Stimulated activated naive CD8-positive, alpha-beta T cell treated with anti-CD3 and anti-CD28 coated beads, Interleukin-15, amount 100 ng/mL, for 72 hours (primary cell): ENCODE results near the gene LRRFIP1.

Experiments
- ATAC-seq: fragments of 150-1000 bp; cut with Tn5 transposase; 2 replicates; pipeline ENCODE4 v1.10.0; 2021; ENCODE audit warnings: mild to moderate bottlenecking, moderate library complexity
- DNase-seq, 2 donors: peaks; one replicate each; pipeline ENCODE4 v3.0.0; 2021 to 2022
- H3K27ac Mint-ChIP-seq, 2 donors: one replicate each; pipeline ENCODE4 v1.8.0; 2022; ENCODE audit warnings: mild to moderate bottlenecking in 2 of 2, mixed read lengths in 2 of 2, moderate library complexity in 2 of 2
- H3K27me3 Mint-ChIP-seq: one replicate; pipeline ENCODE4 v1.8.0; 2022; ENCODE audit warnings: mixed read lengths
- H3K4me1 Mint-ChIP-seq: one replicate; pipeline ENCODE4 v1.8.0; 2022; ENCODE audit warnings: mild to moderate bottlenecking, mixed read lengths
- H3K4me3 Mint-ChIP-seq, 2 donors: one replicate each; pipeline ENCODE4 v1.8.0; 2022; ENCODE audit warnings: mild to moderate bottlenecking in 2 of 2, mixed read lengths in 2 of 2, moderate library complexity in 1 of 2
- H3K9me3 Mint-ChIP-seq, 2 donors: one replicate each; pipeline ENCODE4 v1.8.0; 2022; ENCODE audit warnings: mixed read lengths in 2 of 2

LRRFIP1 gene, protein sequence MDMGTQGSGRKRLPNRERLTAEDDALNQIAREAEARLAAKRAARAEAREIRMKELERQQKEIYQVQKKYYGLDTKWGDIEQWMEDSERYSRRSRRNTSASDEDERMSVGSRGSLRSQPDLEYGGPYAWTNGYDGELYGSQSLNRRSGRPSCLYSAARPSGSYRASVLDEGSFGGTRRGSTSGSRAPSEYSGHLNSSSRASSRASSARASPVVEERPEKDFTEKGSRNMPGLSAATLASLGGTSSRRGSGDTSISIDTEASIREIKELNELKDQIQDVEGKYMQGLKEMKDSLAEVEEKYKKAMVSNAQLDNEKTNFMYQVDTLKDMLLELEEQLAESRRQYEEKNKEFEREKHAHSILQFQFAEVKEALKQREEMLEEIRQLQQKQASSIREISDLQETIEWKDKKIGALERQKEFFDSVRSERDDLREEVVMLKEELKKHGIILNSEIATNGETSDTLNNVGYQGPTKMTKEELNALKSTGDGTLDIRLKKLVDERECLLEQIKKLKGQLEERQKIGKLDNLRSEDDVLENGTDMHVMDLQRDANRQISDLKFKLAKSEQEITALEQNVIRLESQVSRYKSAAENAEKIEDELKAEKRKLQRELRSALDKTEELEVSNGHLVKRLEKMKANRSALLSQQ

DNA sequence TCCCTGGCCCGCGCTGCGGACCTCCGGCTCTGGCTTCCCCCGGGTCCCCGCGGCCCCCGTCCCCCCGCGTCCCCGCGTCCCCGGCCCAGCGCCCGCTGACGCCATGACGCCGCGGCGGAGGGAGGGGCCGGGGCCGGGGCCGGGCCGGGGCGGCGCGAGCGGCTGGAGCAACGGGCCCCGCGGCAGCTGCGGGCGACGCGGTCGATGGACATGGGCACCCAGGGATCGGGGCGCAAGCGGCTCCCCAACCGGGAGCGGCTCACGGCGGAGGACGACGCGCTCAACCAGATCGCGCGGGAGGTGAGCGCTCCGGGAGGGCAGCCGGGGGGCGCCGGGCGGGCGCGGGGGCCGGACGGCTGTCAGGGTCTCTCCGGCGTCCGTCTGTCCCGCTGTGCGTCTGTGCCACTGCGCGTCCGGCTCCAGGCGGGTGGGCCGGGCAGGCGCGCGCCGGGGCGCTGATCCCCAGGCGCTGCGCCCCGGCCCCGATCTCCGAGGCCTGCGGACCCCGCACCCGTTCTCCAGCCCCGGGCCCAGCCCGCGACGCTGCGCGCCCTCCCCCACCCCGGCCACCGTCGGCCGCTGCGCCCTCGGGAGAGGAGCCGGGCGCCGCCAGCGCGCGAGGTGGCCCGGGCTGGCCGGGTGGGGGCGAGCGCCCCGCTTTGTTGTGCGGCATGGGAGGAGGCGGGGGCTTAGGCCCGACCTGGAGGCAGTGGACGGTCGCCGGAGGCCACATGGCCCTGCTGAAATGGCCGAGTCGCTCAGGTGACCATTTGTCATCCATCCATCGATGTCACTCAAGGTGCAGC is at the start of gene LRRFIP1:
TSS of gene LRRFIP1 (plus strand) at position 147 of the 806 bp plus-strand sequence. CDS start at position 205, 58 bp downstream.
- ATAC-seq: peak; percentile 77
- no peaks in the 10 kb centered on the region for H3K9me3 Mint-ChIP-seq
- H3K4me1 Mint-ChIP-seq: peaks cover 34% of the 10 kb centered on the region
- H3K4me3 Mint-ChIP-seq: peak within 1 kb of the TSS; percentile 80 to 83
- peaks cover 34% of the 10 kb centered on the region for H3K27me3 Mint-ChIP-seq
- DNase-seq: peak in 1 of 2 donors; percentile 17
- peak within 1 kb of the TSS in 1 of 2 donors; percentile 86 for H3K27ac Mint-ChIP-seq

DNA sequence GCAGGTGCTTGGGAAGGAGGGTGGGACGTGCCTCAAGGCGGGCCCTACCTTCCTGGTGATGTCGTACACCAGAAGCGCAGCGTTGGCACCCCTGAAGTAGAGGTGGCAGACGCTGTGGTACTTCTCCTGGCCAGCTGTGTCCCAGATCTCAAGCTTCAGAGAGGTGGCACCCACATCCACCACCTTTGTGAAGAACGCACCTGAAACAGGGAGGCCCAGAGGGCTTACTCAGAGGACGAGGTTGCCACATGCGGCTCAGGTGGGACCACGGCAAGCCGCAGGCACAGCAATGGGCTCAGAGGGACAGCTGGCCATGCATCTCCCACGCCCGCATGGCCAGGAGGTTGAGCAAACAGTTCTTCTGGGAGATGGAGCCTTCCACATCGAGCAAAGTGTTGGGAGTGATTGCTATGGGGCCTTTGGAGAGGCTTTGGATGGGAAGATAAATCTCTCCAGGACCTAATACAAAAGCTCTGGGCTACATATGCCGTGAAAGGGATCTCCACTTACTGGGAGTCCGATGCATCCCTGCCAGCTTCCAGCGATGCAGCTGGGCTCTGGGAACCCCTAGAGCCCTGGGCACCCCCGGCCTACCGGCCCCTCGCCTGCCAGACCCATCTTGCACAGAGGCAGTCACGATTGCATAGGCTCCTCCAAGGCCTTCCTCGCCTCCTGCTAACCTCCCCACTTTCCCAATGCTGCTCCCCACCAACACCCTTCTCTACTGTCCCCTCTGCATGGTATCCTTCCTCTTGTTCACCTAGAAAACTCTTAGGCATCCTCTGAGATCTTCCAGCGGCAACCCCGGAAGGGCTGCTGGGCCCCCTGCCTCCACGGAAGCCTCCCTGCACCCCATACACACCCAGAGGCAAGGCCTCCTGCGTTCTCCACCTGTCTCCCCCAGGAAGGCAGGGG is 49.2 kb upstream of the LRRFIP1 start:
- Mint-ChIP-seq H3K4me3 (no peak overlapping the region), H3K27ac (no peak overlapping the region)
- ATAC-seq: no peak

DNA sequence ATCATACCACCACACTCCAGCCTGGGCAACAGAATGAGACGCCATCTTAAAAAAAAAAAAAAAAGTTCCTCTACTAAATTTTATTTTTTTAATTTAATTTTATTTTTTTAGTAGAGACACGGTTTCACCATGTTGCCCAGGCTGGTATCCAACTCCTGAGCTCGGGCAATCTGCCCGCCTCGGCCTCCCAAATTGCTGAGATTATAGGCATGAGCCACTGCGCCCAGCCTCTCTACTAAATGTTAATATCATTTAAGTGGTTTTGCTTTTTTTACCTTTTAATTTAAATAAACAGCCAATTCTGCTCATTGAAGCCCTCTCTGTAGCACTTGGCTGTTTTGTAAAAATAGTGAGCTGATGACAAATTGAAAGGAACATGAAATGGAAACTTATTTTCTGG is 46.1 kb upstream of the LRRFIP1 start:
- Mint-ChIP-seq H3K9me3 (no peaks in the 10 kb centered on the region), H3K27ac (no peak overlapping the region)

More for the DNA sequence above, 49.2 kb upstream of the LRRFIP1 start:
- Mint-ChIP-seq H3K9me3 (no peaks in the 10 kb centered on the region), H3K4me1 (peaks cover 11% of the 10 kb centered on the region), H3K27me3 (no peaks in the 10 kb centered on the region)
- no peak for DNase-seq

DNA sequence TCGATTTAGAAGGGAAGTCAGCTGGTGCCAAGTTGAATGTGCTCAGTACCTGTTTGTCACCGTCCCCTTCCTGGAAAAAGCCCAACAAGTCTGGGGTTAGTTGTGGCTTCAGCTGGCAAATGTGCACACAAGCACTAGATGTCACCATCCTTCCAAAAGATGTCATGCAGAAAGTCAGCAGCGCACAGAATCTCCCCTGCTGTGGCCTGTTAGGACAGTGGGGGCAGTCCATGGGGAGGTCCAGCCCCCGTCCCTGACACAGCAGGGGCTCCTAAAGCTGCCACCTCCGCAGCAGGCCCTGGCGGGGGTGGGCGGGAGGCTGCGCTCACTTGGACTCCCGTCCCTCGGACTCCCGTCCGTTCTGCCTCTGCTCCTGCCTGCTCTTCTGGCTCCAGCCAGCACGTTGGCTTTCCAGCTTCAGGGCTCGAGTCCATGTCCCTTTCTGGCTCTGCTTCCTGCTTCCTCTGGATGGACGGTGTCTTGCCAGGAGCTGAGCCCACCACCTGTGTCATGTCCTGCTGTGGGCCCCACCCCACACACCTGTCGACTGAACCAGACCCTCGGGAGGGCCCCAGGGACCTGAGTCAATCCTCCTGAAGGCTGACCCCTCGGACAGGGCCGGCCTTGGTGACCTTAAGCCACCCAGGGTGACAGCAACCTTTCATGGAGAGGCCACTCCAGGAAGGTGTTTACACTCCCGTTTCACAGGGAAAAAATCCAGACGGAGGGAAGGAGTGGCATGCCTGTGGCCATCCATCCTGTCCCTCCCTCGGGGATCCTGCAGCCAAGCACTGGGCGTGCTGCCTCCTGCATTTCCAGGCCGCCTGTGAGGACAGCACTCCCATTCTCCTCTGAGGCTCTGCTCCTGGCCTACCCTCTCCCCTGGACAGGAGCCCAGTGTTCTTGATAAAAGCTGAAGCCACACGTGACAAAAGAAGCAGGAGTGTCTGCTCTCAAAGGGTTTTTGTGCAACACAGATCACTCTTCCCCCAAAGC is 45.3 kb upstream of the LRRFIP1 start:
- no peaks in the 10 kb centered on the region for H3K9me3 Mint-ChIP-seq
- peak overlapping the region; percentile 3 to 12 for H3K4me3 Mint-ChIP-seq
- peak overlapping the region in 1 of 2 donors; percentile 76 for H3K27ac Mint-ChIP-seq
- H3K4me1 Mint-ChIP-seq: peaks cover 11% of the 10 kb centered on the region
- DNase-seq: peak; percentile 55 to 81
- no peaks in the 10 kb centered on the region for H3K27me3 Mint-ChIP-seq
- peak; percentile 95 for ATAC-seq

More for the DNA sequence above, 46.1 kb upstream of the LRRFIP1 start:
- ATAC-seq: no peak
- no peak for DNase-seq
- Mint-ChIP-seq H3K4me3 (peak overlapping the region; percentile 3 to 12), H3K4me1 (peaks cover 11% of the 10 kb centered on the region), H3K27me3 (no peaks in the 10 kb centered on the region)

DNA sequence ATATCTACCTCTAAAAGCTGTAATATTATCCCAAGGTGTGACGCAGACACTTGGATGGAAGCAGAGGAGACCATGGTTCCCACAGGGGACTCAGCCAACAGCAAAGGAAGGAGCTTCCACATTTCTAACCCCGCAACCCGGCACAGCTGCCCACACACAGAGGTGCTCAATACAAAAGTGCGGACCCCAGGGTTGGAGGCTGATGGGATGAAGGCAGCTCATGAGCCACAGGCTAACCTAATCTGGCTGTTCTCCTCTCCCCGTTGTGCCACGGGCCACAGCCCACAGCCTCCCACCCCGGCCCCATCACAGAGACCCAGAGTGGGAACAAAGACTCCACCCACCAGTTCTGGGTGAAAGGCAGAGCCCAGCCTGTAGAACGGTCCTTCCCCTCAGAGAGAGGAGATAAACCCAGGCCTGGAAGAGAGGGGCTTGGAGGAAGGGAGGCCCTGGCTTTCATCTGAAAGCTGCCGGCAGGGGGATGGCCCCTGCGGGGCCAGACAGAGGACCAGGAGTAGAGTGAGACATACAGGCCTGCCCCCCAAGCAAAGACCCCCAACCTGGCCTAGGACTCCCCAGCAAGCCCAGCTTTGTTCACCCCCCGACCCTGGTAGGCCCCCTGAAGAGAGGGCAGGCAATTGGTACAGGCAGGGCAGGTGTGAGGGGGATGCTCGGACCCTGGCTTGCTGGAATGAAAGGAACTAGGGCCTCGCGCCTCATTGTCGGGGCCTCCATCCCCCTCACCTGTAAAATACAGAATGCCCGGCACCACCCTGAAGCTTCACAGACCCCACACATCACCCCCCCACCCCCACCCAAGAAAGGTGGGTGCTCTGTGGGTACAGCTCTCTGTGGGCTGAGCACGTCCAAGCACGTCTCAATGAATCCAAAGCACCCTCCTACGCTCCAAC is 43.7 kb upstream of the LRRFIP1 start:
- H3K27me3 Mint-ChIP-seq: no peaks in the 10 kb centered on the region
- DNase-seq: no peak
- no peak overlapping the region for H3K27ac Mint-ChIP-seq
- H3K4me3 Mint-ChIP-seq: no peak overlapping the region
- peaks cover 11% of the 10 kb centered on the region for H3K4me1 Mint-ChIP-seq
- ATAC-seq: no peak
- H3K9me3 Mint-ChIP-seq: no peaks in the 10 kb centered on the region

DNA sequence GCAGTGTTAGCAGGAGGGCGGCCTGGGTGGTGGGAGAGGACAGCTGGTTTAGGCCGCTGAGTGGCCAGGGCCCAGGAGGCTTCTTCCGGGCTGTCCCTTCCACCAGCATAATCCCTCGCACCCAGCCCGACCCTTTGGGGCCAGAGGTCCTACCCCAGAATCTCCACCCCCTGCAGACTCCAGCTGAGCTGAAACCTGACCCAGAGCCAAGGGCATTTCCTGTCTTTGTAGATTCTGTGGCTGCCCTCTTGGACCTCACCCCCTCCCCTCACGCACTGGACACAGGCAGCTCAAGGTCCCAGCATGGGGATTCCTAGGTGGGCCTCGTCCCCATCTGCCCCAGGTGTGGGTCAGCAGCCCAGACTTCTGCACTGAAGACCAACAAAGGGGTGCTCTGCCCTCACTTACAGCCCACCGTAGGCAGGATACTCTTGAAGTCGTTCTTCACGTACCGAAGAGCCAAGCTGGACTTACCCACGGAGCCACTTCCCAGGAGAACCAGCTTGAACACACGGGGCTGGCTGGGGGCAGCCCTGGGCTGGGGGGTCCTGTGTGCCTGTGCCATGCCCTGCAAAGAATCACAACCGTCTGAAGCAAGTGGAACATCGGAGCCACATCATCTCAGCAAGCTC is 41.7 kb upstream of the LRRFIP1 start:
- Mint-ChIP-seq H3K4me3 (no peak overlapping the region), H3K9me3 (no peaks in the 10 kb centered on the region), H3K27ac (no peak overlapping the region), H3K27me3 (no peaks in the 10 kb centered on the region), H3K4me1 (peaks cover 19% of the 10 kb centered on the region)
- DNase-seq: no peak
- ATAC-seq: no peak

DNA sequence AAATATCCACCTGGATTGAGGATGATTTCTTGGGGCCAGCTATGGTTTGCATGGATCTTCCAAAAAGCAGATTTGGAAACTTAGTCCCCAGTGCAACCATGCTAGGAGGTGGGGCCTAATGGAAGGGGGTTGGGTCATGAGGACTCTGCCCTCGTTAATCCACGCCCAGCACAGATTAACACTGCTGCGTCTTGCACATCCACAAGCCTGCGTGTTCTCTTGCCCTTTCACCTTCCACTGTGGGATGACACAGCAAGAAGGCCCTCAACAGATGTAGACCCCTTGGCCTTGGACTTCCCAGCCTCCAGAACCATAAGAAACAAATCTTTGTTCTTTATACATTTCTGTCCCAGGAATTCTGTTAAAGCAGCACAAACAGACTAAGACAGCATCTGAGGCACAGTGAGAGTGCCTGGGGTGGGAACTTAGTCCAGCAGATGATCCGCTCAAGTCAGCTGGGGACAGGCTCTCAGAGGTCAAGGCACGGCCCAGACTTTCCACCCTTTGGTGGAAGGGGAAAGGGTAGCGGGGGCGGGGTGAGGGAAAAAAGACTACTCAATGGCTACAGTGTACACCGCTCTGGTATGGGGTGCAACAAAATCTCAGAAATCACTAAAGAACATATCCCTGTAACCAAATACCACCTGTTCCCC is 39.2 kb upstream of the LRRFIP1 start:
- Mint-ChIP-seq H3K27ac (no peak overlapping the region), H3K4me1 (peaks cover 21% of the 10 kb centered on the region), H3K27me3 (no peaks in the 10 kb centered on the region), H3K9me3 (no peaks in the 10 kb centered on the region), H3K4me3 (no peak overlapping the region)
- no peak for DNase-seq
- no peak for ATAC-seq

DNA sequence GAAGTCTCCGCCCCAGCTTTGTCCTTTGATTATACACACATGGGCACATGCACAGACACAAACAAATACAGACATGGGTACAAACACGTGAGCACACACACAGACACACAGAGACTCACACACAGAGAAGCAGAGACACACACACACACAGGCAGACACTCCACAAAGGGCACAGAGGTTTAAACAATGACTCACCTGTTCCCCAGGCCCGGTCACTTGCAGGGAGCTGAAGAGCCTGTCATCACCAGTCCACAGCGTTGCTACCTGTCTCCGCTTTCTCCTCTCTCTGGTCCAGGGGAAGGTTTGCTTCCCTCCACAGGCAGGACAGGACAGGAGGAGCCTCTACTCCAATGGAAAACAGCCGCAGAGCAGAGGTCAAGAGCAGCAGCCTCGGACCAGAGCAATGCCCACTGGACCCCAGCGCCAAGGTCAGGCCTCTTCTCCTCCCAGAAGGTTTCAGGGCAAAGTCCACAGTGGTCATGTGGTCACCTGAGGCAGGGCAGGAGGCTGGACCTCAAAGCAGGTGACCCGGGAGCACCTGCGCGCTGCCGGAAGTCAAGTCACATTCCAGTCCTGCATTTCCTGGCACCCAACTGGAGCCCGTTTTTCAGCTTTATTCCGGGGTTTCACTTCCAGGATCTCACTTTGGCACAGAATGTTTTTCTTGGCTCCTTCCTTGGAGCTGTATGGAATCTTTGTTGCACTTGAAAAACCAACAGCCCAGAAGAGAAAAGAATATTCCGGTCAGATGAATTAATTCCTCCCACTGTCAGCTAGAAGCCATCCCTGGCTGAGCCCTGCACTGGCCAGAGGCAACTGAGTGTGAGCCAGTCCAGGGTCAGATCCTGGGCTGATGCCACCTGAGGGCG is 36.9 kb upstream of the LRRFIP1 start, which contains the start of gene RAB17:
TSS of gene RAB17 (minus strand) at position 463 of the 869 bp plus-strand sequence. CDS start 4,580 bp downstream, outside the sequence.
- peaks cover 21% of the 10 kb centered on the region for H3K4me1 Mint-ChIP-seq

DNA sequence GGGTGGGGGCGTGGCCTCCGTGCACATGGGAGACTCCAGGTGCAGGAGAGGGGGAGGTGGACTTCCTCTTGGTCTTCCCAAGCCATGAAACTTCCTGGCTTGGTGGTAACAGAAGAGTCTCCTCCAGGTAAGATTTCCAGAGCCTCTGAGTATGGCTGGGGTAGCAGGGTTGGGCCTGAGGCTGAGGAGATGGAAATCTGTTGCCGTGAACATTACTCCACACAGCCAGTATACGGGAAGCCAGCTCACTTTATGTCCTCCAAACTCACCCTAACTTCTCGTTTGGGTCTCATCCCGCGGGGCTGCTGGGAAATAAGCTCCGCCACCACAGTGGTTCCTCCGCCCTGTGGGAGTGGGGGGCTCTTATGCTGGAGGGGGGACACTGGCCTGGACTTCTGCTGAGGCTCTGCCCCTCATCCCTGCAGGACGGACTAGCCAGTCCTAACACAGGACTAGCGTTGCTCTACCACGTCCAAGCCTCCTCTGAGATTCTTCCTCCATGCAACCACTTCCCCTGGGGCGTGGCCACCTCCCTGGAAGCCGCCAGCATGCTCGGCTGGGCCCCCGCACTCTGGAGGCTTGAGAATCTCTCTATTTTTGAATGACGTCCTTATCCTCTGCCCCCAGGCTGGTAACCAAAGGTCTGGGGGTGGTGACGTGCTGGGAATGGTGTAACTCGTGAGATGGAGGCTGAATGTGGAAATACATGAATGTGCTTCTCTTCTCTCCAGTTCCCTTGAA is 36.1 kb upstream of the LRRFIP1 start:
- H3K9me3 Mint-ChIP-seq: no peaks in the 10 kb centered on the region
- peaks cover 21% of the 10 kb centered on the region for H3K4me1 Mint-ChIP-seq
- peak overlapping the region in 1 of 2 donors; percentile 33 for H3K4me3 Mint-ChIP-seq
- H3K27ac Mint-ChIP-seq: peak overlapping the region in 1 of 2 donors; percentile 3
- DNase-seq (no peak), ATAC-seq (peak; percentile 27)
- H3K27me3 Mint-ChIP-seq: no peaks in the 10 kb centered on the region

More for the DNA sequence above, 36.9 kb upstream of the LRRFIP1 start, which contains the start of gene RAB17:
- no peak for DNase-seq
- H3K4me3 Mint-ChIP-seq: peak within 1 kb of the TSS in 1 of 2 donors; percentile 33
- no peak within 1 kb of the TSS for H3K27ac Mint-ChIP-seq
- ATAC-seq: peak; percentile 65
- no peaks in the 10 kb centered on the region for H3K27me3 Mint-ChIP-seq
- H3K9me3 Mint-ChIP-seq: no peaks in the 10 kb centered on the region

DNA sequence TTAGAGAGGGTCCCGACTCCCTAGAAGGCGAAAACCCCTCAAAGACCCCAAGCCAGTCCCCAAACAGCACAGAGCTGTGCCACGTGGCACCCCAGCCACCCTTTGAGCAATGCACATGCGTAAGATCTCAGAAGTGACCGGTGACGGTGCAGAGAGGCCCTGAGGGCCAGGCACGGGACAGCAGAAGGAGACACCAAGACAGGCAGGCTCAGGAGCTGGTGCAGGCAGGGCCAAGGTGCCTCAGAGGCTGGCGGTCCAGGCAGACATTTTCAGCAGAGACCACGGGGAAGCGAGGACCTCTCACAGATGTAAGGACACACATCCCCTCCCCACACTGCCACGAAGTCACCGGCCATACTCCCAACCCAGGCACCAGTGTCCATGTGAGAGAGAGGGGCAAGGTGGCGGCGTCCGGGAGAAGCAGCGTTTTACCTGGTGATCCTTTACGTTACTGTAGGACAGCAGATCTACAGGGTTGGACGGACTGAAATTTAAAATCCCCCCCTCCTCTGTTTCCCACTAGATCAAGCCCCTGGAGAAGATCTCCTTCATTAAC is 34.9 kb upstream of the LRRFIP1 start:
- Mint-ChIP-seq H3K4me3 (no peak overlapping the region), H3K4me1 (peaks cover 21% of the 10 kb centered on the region), H3K27ac (peak overlapping the region in 1 of 2 donors; percentile 46), H3K9me3 (no peaks in the 10 kb centered on the region), H3K27me3 (no peaks in the 10 kb centered on the region)
- no peak for DNase-seq
- ATAC-seq: no peak
